H1 (cell line): ENCODE measurements around the gene IRF7. TPM values are rescaled to one million over a fixed set of nuclear protein-coding genes. Genes with fewer than 3 reads are reported as not detected.

Experiments
- BACH1 ChIP-seq: IDR thresholded peaks from 2 replicates; pipeline ENCODE4 v1.6.1; 2012; ENCODE audit warnings: low read length, improper control_type of control experiment
- CHD1 ChIP-seq: IDR thresholded peaks from 2 replicates; pipeline ENCODE4 v1.6.1; 2012; ENCODE audit warnings: low read depth, low read length, improper control_type of control experiment
- CTBP2 ChIP-seq: IDR thresholded peaks from 2 replicates; pipeline ENCODE4 v1.7.0; 2011; ENCODE audit warnings: borderline replicate concordance, mild to moderate bottlenecking, moderate library complexity, mixed read lengths, low read length; ENCODE audit not compliant: insufficient read depth, insufficient read length
- EP300 ChIP-seq, 2 experiments: IDR thresholded peaks; 1 replicate in 1 of 2; 2 replicates in 1 of 2; pipeline ENCODE4 v1.6.1; 2011 to 2012; ENCODE audit warnings: low read depth in 2 of 2, low read length in 2 of 2, mild to moderate bottlenecking in 2 of 2, borderline replicate concordance in 1 of 2, inconsistent platforms in 1 of 2, moderate library complexity in 1 of 2
- GTF2F1 ChIP-seq: IDR thresholded peaks from 2 replicates; pipeline ENCODE4 v1.6.1; 2012; ENCODE audit warnings: low read depth, low read length, improper control_type of control experiment, borderline replicate concordance
- HDAC2 ChIP-seq, 2 experiments: fragments of 300-600 bp in 1 of 2; sonication (generic) in 1 of 2; IDR thresholded peaks; 2 replicates each; pipeline ENCODE4 v1.6.1; 2011 to 2012; ENCODE audit warnings: low read depth in 2 of 2, low read length in 2 of 2, mild to moderate bottlenecking in 2 of 2, moderate library complexity in 2 of 2, borderline replicate concordance in 1 of 2, inconsistent platforms in 1 of 2
- JUN ChIP-seq: IDR thresholded peaks from 2 replicates; pipeline ENCODE4 v1.6.1; 2011; ENCODE audit warnings: low read depth, mild to moderate bottlenecking, improper control_type of control experiment, low read length
- KDM5A ChIP-seq: fragments of 200-600 bp; IDR thresholded peaks from 2 replicates; pipeline ENCODE4 v1.7.1; 2012; ENCODE audit warnings: mild to moderate bottlenecking, low read length, inconsistent platforms, mixed read lengths
- NANOG ChIP-seq: IDR thresholded peaks from 2 replicates; pipeline ENCODE4 v1.6.1; 2011; ENCODE audit warnings: low read length, low read depth, mild to moderate bottlenecking, inconsistent platforms; ENCODE audit not compliant: insufficient read depth, poor library complexity, severe bottlenecking
- RNF2 ChIP-seq: fragments of 200-900, 300-1000 bp; sonication (generic); IDR thresholded peaks from 2 replicates; pipeline ENCODE4 v1.7.1; 2016; ENCODE audit warnings: borderline replicate concordance, low read depth, mild to moderate bottlenecking, antibody characterized with exemption, low read length; ENCODE audit not compliant: poor library complexity, severe bottlenecking; ENCODE audit errors: missing control alignments
- SUZ12 ChIP-seq: fragments of 200-600 bp; sonication (generic); IDR thresholded peaks from 2 replicates; pipeline ENCODE4 v1.6.1; 2012; ENCODE audit warnings: mild to moderate bottlenecking, inconsistent platforms, low read length, moderate library complexity, mixed read lengths
- TAF7 ChIP-seq: optimal IDR thresholded peaks from 2 replicates; pipeline ENCODE3; 2011; ENCODE audit warnings: low read depth, mild to moderate bottlenecking, inconsistent platforms, low read length, moderate library complexity, borderline replicate concordance
- TCF12 ChIP-seq: IDR thresholded peaks from 2 replicates; pipeline ENCODE4 v1.6.1; 2011; ENCODE audit warnings: low read depth, mild to moderate bottlenecking, low read length
- TEAD4 ChIP-seq: IDR thresholded peaks from 2 replicates; pipeline ENCODE4 v1.6.1; 2012; ENCODE audit warnings: low read depth, low read length, inconsistent platforms, mixed read lengths
- ZNF274 ChIP-seq: IDR thresholded peaks from 2 replicates; pipeline ENCODE4 v1.7.0; 2012; ENCODE audit warnings: low read length, borderline replicate concordance; ENCODE audit errors: extremely low read depth
- polyA plus RNA-seq, 7 experiments: library from polyadenylated mRNA; depleted of rRNA in 3 of 7; stranded (reverse) in 5 of 7; unstranded in 2 of 7; fragments of >200 nt in 5 of 7; fragments of 200-250 nt in 2 of 7; gene quantifications; 1 replicate in 5 of 7; 2 replicates in 1 of 7; 4 replicates in 1 of 7; pipeline versions ENCODE4 v1.2.1 to v1.2.3, GENCODE V29; 2011 to 2013; ENCODE audit warnings: missing spikeins in 2 of 7, mixed read lengths in 2 of 7
- total RNA-seq: library from RNA; stranded (reverse); fragmentation: NEBNext Ultra II Directional; extraction: Animal tissue kit (Norgen Biotek cat#: 25700); gene quantifications from 2 replicates; pipeline ENCODE4 v1.2.1, GENCODE V29; 2021

The IRF7 gene
- total and polyA plus RNA-seq, 2 of the 8 experiments (the other 6 are each of a cell fraction or from before 2014, with no cell fraction given) = 9.1 to 9.6 TPM

GRCh38 chr11:575996-576768 is 39.6 kb downstream of the IRF7 start, which contains the start of gene PHRF1 (continued):
- no peak for TF ChIP-seq TCF12
- peak in 1 of 2 experiments; percentile 99; a peak in 2 of 3 replicates for TF ChIP-seq EP300 (IDR thresholded peaks at IDR 0.05; ENCODE audit: borderline replicate concordance in 1 of 2, low read depth in 2 of 2, low read length in 2 of 2)
- no peak for TF ChIP-seq BACH1
- TF ChIP-seq HDAC2 (IDR thresholded peaks at IDR 0.05; ENCODE audit: borderline replicate concordance in 1 of 2, low read depth in 2 of 2, low read length in 2 of 2) = no peak
- peak; percentile 99 for TF ChIP-seq TAF7
- TF ChIP-seq GTF2F1 = no peak
- TF ChIP-seq JUN = no peak
- TF ChIP-seq SUZ12 = no peak
- TF ChIP-seq TEAD4 = no peak
- TF ChIP-seq NANOG = no peak
- no peak for TF ChIP-seq RNF2
- no peak for TF ChIP-seq KDM5A
- peak; percentile 98 for TF ChIP-seq CHD1
- TF ChIP-seq CTBP2 = no peak
- TF ChIP-seq ZNF274 = no peak
